HepG2 (cell line): ENCODE measurements around the gene ATXN2. TPM values are rescaled to one million over a fixed set of nuclear protein-coding genes. Genes with fewer than 3 reads are reported as not detected.

ENCODE experiments used
- MLX ChIP-seq: IDR thresholded peaks from 2 replicates; pipeline ENCODE4 v1.6.1; 2016
- MXI1 ChIP-seq: IDR thresholded peaks from 3 replicates; pipeline ENCODE4 v1.6.1; 2012; ENCODE audit warnings: low read depth, low read length, inconsistent platforms, borderline replicate concordance
- PHF8 ChIP-seq: sonication (generic); formaldehyde crosslinking; IDR thresholded peaks from 2 replicates; pipeline ENCODE4 v1.5.0; 2020; ENCODE audit warnings: missing genetic modification reagents
- RFX1 ChIP-seq: fragments of 450-650 bp; IDR thresholded peaks from 2 replicates; pipeline ENCODE4 v1.6.1; 2017
- RNF2 ChIP-seq: fragments of 450-650 bp; conservative IDR thresholded peaks from 2 replicates; pipeline ENCODE4 v1.6.1; 2016; ENCODE audit warnings: low read depth
- ZBTB20 ChIP-seq: sonication (generic); formaldehyde crosslinking; IDR thresholded peaks from 2 replicates; pipeline ENCODE4 v1.8.1; 2023; ENCODE audit warnings: missing genetic modification reagents, low read depth, mild to moderate bottlenecking, borderline replicate concordance
- ZNF260 ChIP-seq: sonication (generic); formaldehyde crosslinking; IDR thresholded peaks from 2 replicates; pipeline ENCODE4 v1.4.0; 2020; ENCODE audit warnings: missing genetic modification reagents, low read depth, mild to moderate bottlenecking, borderline replicate concordance
- ZNF639 ChIP-seq: conservative IDR thresholded peaks from 2 replicates; pipeline ENCODE4 v1.6.1; 2018; ENCODE audit warnings: missing genetic modification reagents
- ZNF710 ChIP-seq: sonication (generic); formaldehyde crosslinking; IDR thresholded peaks from 2 replicates; pipeline ENCODE4 v1.5.0; 2020; ENCODE audit warnings: mild to moderate bottlenecking, missing genetic modification reagents, borderline replicate concordance
- ZNF792 ChIP-seq: IDR thresholded peaks from 2 replicates; pipeline ENCODE4 v1.6.1; 2016
- polyA plus RNA-seq, 8 experiments: library from polyadenylated mRNA; depleted of rRNA in 3 of 8; stranded (reverse) in 7 of 8; unstranded in 1 of 8; fragments of >200 nt; fragmentation: Illumina TruSeq in 4 of 8; extraction: Trizol in 4 of 8; gene quantifications; 2 replicates each; pipeline versions ENCODE4 v1.2.1 to v1.2.3, GENCODE V29; 2011 to 2016; ENCODE audit warnings: low read depth in 4 of 8, missing spikeins in 1 of 8, mixed read lengths in 1 of 8; ENCODE audit not compliant: insufficient read depth in 1 of 8
- total RNA-seq, 5 experiments: library from RNA; depleted of rRNA; stranded (reverse); fragments of >200 nt; fragmentation: Illumina TruSeq; extraction: Trizol; gene quantifications; 2 replicates each; pipeline ENCODE4 v1.2.3, GENCODE V29; 2016; ENCODE audit warnings: low read depth in 1 of 5
- TF ChIP-seq, protein P1 (sequence below), 2 experiments: sonication (generic) in 1 of 2; formaldehyde crosslinking in 1 of 2; IDR thresholded peaks; 2 replicates each; pipeline versions ENCODE4 v1.4.0 to v1.6.1; 2018 to 2020; ENCODE audit warnings: missing genetic modification reagents in 2 of 2, borderline replicate concordance in 1 of 2, low read depth in 1 of 2, mild to moderate bottlenecking in 1 of 2, missing biosample characterization in 1 of 2
- TF ChIP-seq, protein P2 (sequence below): sonication (generic); formaldehyde crosslinking; IDR thresholded peaks from 2 replicates; pipeline ENCODE4 v1.4.0; 2020; ENCODE audit warnings: missing genetic modification reagents, borderline replicate concordance
- TF ChIP-seq, protein P3 (sequence below): sonication (generic); formaldehyde crosslinking; IDR thresholded peaks from 2 replicates; pipeline ENCODE4 v1.9.0; 2021; ENCODE audit warnings: missing genetic modification reagents, borderline replicate concordance
- TF ChIP-seq, protein P4 (sequence below): sonication (generic); formaldehyde crosslinking; IDR thresholded peaks from 2 replicates; pipeline ENCODE4 v1.8.0; 2022; ENCODE audit warnings: mild to moderate bottlenecking, missing genetic modification reagents

Gene ATXN2
- total and polyA plus RNA-seq, 2 of the 13 experiments (the other 11 are each of a cell fraction or from before 2014, with no cell fraction given) = 18.1 to 27.1 TPM

- TF ChIP-seq, protein P1, sequence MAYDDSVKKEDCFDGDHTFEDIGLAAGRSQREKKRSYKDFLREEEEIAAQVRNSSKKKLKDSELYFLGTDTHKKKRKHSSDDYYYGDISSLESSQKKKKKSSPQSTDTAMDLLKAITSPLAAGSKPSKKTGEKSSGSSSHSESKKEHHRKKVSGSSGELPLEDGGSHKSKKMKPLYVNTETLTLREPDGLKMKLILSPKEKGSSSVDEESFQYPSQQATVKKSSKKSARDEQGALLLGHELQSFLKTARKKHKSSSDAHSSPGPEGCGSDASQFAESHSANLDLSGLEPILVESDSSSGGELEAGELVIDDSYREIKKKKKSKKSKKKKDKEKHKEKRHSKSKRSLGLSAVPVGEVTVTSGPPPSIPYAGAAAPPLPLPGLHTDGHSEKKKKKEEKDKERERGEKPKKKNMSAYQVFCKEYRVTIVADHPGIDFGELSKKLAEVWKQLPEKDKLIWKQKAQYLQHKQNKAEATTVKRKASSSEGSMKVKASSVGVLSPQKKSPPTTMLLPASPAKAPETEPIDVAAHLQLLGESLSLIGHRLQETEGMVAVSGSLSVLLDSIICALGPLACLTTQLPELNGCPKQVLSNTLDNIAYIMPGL (CRISPR knock-in tag; IDR thresholded peaks at IDR 0.05; ENCODE audit: borderline replicate concordance in 1 of 2, low read depth in 1 of 2) = peak; percentile 58 to 62; a peak in 3 of 4 replicates
- TF ChIP-seq ZNF260 (CRISPR knock-in tag) (no peak), RNF2 (no peak), MXI1 (peak; percentile 57; the same call in 1 of the 3 replicates), ZNF710 (CRISPR knock-in tag) (no peak), PHF8 (CRISPR knock-in tag) (peak; percentile 61), ZNF792 (CRISPR knock-in tag) (peak; percentile 82; the same call in 1 of the 2 replicates), MLX (no peak), ZNF639 (peak; percentile 89; the same call in 1 of the 2 replicates), RFX1 (no peak), ZBTB20 (CRISPR knock-in tag) (peak; percentile 35; the same call in 1 of the 2 replicates)
- TF ChIP-seq, protein P2, sequence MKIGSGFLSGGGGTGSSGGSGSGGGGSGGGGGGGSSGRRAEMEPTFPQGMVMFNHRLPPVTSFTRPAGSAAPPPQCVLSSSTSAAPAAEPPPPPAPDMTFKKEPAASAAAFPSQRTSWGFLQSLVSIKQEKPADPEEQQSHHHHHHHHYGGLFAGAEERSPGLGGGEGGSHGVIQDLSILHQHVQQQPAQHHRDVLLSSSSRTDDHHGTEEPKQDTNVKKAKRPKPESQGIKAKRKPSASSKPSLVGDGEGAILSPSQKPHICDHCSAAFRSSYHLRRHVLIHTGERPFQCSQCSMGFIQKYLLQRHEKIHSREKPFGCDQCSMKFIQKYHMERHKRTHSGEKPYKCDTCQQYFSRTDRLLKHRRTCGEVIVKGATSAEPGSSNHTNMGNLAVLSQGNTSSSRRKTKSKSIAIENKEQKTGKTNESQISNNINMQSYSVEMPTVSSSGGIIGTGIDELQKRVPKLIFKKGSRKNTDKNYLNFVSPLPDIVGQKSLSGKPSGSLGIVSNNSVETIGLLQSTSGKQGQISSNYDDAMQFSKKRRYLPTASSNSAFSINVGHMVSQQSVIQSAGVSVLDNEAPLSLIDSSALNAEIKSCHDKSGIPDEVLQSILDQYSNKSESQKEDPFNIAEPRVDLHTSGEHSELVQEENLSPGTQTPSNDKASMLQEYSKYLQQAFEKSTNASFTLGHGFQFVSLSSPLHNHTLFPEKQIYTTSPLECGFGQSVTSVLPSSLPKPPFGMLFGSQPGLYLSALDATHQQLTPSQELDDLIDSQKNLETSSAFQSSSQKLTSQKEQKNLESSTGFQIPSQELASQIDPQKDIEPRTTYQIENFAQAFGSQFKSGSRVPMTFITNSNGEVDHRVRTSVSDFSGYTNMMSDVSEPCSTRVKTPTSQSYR (CRISPR knock-in tag) = peak; percentile 66
- TF ChIP-seq, protein P3, sequence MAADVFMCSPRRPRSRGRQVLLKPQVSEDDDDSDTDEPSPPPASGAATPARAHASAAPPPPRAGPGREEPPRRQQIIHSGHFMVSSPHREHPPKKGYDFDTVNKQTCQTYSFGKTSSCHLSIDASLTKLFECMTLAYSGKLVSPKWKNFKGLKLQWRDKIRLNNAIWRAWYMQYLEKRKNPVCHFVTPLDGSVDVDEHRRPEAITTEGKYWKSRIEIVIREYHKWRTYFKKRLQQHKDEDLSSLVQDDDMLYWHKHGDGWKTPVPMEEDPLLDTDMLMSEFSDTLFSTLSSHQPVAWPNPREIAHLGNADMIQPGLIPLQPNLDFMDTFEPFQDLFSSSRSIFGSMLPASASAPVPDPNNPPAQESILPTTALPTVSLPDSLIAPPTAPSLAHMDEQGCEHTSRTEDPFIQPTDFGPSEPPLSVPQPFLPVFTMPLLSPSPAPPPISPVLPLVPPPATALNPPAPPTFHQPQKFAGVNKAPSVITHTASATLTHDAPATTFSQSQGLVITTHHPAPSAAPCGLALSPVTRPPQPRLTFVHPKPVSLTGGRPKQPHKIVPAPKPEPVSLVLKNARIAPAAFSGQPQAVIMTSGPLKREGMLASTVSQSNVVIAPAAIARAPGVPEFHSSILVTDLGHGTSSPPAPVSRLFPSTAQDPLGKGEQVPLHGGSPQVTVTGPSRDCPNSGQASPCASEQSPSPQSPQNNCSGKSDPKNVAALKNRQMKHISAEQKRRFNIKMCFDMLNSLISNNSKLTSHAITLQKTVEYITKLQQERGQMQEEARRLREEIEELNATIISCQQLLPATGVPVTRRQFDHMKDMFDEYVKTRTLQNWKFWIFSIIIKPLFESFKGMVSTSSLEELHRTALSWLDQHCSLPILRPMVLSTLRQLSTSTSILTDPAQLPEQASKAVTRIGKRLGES (CRISPR knock-in tag) = peak; percentile 26; the same call in 1 of the 2 replicates
- TF ChIP-seq, protein P4, sequence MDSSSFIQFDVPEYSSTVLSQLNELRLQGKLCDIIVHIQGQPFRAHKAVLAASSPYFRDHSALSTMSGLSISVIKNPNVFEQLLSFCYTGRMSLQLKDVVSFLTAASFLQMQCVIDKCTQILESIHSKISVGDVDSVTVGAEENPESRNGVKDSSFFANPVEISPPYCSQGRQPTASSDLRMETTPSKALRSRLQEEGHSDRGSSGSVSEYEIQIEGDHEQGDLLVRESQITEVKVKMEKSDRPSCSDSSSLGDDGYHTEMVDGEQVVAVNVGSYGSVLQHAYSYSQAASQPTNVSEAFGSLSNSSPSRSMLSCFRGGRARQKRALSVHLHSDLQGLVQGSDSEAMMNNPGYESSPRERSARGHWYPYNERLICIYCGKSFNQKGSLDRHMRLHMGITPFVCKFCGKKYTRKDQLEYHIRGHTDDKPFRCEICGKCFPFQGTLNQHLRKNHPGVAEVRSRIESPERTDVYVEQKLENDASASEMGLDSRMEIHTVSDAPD = no peak
These were observed 514 bp upstream of the ATXN2 start (continued) for GRCh38 chr12:111599453-111600204.
